CD4-positive, alpha-beta T cell treated with Interferon alpha-2 for 1 hour (primary cell): Measurements from ENCODE around the gene HOXD8.

Source experiments
- DNase-seq, 2 donors: peaks; one replicate each; pipeline ENCODE4 v3.0.0-alpha.2; 2020 to 2022

Gene HOXD8

GRCh38 chr2:176147800-176148496, 18.4 kb downstream of the HOXD8 start:
- DNase-seq = no peak

- no peak for DNase-seq
These were observed 19.4 kb downstream of the HOXD8 start for GRCh38 chr2:176148751-176149421.

- no peak for DNase-seq
These were observed 20.0 kb downstream of the HOXD8 start for GRCh38 chr2:176149481-176149938.

DNA sequence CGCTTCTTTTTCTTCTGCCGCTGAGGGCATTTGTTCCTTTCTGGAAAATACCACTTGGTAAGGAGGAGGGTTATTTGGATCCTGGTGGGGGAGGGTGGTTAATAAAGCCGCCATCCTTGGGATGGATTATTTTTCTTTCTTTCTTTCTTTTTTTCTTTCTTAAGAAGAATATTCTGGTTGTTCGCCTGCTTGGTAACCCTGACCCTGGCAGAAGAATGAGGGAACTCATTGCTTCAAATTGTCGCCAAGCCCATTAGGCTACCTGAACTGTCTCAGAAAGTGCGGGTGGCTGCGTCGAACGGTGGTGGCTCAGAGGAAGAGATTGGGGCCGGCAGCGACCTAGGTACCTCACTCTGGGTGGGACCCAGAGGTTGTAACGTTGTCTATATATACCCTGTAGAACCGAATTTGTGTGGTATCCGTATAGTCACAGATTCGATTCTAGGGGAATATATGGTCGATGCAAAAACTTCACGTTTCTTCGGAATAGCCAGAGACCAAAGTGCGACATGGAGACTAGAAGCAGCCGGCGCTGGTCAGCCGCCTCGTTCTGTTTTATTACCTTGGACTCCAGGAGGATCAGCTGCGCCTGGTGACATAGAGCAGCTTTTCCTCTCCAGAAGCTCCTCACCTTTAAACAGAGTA, 20.6 kb downstream of the HOXD8 start:
- DNase-seq = no peak

DNA sequence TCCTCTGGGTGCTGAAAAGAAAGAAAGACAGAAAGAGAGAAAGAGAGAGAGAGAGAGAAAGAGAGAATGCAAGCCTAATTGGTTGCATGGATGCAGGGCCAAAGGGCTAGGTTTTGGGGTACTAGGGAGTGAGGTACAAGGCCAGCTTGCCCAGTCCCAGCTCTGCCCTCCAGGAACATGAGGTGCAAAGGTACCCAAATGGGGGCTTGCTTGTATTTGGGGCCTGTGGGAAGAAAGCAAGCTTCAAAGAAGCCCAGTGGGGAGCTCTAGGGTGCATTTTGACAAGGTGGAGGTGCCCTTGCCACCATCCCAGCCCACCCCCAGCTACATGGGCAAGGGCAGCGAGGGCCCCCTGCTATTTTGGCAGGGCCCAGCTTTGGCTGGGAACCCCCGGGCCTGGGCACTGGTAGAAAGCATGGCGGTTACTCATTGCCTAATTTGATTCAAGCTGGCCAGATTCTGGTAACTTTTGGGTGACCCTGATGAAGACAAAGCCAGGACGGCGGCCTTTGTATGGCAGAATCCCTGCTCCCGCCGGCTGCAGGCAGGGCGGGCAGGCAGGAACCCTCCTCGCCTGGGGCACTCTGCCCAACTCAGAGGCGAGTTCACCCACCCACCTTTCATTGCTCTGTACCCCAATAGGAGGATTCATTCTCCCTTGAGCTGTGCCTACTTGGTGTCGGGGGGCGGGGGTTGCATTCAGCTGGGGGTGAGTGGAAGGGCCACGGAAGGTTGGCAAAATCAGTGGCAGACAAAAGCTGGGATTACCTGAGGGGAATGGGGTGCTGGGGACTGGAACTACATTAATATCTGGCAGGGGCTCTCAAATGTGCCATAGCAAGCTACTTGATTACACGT, 21.3 kb downstream of the HOXD8 start:
- DNase-seq = no peak

GRCh38 chr2:176151442-176152287, 22.2 kb downstream of the HOXD8 start, which contains the start of gene HOXD4:
Gene HOXD4 (plus strand): TSS chr2:176151550. CDS start chr2:176151634, 84 bp downstream.
- DNase-seq = no peak

DNA sequence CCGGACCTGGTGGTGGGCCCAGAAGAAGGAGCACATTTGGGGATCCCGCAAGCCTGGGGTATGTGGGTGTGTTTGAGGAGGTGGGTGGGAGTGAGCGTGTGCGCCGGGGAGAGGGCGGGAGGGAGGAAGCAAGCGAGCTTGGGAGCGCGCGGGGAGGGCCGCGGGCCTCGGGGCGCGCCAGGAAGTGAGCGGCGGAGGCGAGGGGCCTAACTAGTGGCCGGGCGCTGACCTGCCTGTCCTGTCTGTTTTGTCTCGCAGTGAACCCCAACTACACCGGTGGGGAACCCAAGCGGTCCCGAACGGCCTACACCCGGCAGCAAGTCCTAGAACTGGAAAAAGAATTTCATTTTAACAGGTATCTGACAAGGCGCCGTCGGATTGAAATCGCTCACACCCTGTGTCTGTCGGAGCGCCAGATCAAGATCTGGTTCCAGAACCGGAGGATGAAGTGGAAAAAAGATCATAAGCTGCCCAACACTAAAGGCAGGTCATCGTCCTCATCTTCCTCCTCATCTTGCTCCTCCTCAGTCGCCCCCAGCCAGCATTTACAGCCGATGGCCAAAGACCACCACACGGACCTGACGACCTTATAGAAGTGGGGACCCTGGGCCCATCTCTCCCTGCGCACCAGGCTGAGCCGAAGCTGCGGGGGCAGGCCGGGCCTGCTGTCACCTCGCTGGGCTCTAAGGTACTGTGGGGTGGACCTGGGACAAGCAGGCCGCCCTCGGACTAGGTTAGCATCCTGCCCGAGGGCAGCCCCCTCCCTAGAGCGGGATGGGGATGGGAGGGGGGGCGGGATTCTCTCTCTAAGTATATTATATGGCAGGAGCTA, 23.1 kb downstream of the HOXD8 start:
- no peak for DNase-seq

DNA sequence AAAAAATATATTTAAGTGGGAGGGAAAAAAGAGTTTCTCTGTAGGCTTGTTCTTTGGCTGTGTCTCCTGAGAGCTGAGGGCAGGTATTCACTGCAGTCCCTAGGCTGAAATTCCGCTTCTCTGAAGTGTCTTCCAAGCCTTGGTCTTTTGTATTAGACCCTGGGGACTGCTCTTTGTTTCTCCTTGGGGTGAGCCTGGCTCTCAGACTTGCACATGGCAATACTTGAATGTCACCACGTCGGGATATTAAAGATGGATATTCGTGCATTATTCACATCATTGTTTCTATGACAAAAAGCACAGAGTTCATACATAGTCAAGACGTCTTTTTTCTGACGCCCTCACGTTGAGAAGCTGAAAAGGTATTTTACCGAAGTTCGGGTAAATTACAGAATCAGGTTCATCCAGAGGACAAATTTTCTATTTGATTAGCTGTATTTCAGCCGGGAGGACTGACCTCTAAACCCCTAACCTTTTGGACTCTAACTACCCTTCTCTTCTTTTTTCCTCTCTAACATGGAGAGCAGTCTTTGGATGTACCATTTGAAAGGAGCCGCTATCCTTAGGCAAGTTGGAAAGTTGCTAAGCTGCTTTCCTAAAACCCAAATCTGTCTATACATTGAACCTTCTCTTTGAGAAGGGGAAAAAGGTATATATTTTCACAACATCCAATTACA, 25.2 kb downstream of the HOXD8 start:
- DNase-seq = no peak

GRCh38 chr2:176155356-176156044, 26.0 kb downstream of the HOXD8 start:
- no peak for DNase-seq

- DNase-seq = no peak
These were observed 26.8 kb downstream of the HOXD8 start for GRCh38 chr2:176156301-176156806.

GRCh38 chr2:176156807-176157498, 27.4 kb downstream of the HOXD8 start, which contains the start of gene HOXD3:
Gene HOXD3 (plus strand): TSS chr2:176157307. CDS start chr2:176169115, 11,808 bp downstream.
- no peak for DNase-seq

GRCh38 chr2:176157499-176158185, 28.1 kb downstream of the HOXD8 start:
- no peak for DNase-seq

DNA sequence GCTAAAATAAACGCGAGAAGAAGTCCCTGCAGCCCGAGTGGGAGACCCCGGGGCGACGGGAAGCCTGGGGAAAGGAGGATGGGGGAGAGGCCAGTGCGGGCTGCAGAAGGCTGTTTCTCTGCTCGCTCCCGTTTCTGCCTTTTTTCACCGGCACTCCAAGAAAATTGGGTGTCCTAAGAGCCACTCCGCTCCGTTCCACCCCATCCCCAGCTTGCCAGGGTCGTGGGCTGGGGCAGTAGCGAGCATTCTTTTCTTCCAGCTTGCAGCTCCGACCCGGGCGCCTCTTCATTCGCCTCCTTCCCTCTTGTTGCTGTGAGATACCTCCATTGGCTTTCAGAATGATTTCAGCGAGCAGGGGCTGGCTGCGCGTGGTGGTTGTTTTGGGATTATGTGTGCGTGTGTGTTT, 28.7 kb downstream of the HOXD8 start:
- no peak for DNase-seq

- no peak for DNase-seq
These were observed 29.6 kb downstream of the HOXD8 start for GRCh38 chr2:176158855-176159662.

GRCh38 chr2:176159663-176160250, 30.3 kb downstream of the HOXD8 start:
- no peak for DNase-seq

DNA sequence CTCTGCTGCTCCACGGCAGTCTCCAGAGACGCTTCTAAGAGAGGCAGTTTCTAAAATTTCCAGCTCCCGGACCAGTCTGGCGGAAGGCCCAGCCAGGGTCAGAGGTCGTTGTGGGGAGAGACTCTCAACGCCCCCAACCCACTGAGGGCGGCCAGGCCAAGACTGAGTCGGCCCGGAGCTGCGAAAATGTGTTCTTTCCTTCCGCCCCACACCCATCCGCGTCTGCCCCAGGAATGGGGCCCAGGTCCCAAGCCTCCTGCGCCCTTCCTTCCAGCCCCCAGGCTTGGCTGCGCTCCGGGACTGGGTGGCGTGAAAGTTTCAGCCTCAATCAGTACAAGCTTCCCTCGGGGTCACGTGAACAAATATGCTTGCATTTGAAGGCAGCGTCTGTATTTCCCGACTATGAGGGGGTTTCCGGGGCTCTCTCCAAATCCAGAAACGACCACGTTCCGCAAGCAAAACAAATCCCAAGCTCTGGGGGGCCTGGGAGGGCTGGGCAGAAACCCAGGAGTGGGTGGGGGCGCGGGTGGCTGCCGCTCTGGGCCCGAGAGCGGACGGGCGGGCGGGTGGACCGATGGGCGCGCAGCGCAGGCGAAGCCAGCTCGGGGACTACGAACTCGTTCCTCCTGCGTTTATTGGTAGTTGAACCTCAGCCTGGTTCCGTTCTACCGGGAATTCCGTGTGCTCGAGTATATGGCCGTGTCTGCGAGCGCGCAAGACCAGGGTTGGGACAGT, 30.9 kb downstream of the HOXD8 start:
- DNase-seq = no peak
